Activated CD4-positive, alpha-beta T cell treated with anti-CD3 and anti-CD28 coated beads for 1 hour (primary cell): ENCODE results near the gene SNX12.
"Not testable (repeated sequence)": the region's sequence is repeated elsewhere in the genome, so short reads cannot be mapped to it uniquely, and the experiment has no call there.

Source experiments
- DNase-seq: peaks from one replicate; pipeline ENCODE4 v3.0.0-alpha.2; 2020

Gene SNX12

DNA sequence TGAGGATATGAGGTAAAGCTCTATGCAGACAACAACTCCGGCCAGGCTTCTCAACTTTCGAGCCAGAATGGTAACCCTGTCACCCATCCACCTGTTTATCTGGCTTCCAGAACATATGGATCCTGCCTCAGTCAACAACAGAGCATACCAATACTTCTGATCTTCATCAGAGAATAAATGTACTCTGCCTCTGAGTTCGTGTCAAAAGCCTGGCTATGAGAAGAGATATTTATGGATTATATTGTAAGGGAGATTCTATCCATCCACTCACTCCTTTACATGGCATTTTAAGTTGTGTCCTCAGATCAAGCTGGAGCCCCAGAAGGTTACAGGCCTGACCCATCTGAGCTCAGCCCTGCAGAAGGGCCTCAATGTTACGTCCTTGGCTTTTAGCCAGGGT lies 17.8 kb upstream of the SNX12 start:
- DNase-seq = no peak

DNA sequence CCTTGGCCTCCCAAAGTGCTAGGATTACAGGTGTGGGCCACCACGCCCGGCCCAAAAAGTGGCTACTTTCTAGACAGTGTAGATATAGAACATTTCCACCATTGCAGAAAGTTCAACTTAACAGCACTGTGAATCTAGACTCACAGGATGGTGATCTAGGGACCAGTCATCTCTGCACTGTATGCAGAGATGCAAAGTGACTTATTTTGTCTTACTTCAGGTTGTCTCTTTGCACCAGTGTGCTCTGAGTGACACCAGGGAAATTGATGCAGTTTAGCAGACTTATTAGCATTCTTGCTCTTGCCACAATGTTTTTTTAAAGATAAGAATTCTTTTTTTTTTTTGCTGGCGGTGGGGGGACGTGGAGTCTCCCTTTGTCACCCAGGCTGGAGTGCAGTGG lies 14.7 kb upstream of the SNX12 start:
- DNase-seq = no peak

DNA sequence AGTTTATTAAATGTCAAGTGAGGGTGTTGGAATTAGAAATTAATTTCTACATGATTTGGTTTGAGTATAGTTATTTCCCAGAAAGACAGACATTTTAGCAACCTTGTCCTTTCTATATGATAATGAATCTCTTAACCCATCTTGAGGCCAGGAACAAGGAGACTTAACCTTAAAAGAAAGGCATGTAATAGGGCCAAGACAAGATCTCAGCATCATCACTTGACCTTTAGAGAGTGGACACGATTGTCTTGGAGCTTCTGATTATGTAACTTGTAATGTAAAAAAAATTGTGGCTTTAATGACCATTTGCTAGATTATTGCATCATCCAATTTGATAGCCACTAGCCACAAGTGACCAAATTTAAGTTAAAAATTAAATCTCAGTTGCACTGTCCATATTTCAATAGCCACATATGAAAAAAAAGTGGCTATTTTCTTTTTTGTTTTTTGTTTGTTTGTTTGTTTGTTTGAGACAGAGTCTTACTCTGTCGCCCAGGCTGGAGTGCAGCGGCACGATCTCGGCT lies 14.1 kb upstream of the SNX12 start:
- DNase-seq = no peak

DNA sequence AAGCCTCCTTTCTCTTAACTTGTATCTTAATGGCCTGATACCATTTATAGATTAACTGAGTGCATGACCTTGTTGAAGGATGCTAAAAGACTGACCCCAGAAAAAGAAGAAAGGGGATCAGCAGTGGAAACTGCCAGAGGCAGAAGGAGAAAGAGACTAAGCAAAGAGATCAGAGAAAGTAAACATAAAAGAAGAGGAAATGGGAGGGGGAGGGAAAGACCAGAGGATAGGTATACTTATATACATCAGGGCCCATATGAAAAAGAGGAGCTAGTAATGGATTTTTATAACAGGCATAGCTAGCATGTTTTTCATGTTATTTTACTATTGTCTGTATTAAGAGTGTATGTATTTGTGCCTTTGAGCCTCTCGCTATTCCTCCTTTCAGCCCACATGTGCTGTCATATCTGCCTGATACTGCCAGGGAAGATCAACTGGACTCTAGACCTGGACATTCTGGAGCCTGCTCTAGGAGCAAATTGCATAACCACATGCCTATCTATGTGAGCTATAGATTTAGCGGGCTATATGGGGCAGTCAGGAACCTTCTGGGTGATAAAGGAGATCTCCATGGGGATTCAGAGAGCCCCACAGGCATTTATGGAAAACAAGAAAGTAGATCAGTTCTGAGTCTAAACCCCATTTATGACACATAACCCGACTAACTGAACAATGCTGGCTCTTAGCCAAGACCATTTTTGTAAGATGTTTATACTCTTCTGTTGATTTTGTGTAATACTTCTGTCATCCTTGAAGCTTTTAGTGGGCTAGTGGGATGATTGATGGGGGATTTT lies 13.4 kb upstream of the SNX12 start:
- DNase-seq = no peak

DNA sequence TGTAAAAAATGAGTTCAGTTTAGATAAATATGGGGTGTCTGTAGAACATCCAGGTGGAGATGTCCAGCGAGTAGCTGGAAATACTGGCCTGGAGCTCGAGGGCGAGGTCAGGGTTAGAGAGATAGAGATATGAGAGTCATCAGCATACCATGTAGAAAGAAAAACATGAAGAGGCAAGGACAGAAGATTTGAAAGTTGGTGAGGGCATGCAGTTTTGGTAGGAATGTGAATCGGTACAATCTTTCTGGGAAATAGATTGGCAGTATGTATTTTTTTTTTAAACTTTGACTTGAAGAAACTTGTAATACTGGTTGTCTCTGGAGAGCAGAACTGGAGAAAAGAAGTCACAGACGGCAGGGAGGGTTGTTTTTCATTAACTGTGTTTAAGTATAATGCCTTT lies 2.4 kb upstream of the SNX12 start:
- no peak for DNase-seq

DNA sequence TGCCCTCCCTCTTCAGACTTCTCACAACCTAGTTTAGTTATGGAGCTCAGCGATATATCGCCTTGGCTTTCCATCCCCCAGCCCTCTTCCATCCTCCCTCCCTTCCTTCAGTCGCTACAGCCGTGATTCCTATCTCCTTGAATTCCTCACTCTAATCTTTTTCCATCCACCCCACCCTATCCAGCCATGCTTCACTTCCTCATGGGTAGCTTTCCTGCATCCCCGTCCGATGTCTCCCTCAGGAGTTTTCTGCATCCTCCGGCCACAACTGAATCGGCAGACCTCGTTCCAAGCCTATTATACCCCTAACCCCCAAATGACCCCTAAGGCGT lies 456 bp downstream of the SNX12 start:
- no peak for DNase-seq

DNA sequence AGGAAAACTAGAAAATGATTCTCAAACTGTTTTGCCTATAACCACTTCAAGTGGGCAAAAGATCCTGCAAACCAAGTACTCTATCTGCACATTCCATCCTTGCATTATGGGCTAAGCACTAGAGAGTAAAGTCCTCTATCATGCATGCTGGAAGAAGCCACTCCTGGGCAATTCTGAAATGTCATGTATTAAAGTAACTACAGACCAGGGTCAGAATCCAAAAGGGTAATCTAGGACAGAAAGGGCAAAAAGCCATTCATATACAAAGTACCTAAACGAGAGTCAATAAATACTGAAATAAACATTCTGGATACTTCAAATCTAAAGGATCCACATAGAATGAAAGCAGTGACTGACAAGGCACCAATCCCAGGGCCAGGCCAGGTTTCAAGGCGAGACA lies 1.0 kb downstream of the SNX12 start:
- no peak for DNase-seq

DNA sequence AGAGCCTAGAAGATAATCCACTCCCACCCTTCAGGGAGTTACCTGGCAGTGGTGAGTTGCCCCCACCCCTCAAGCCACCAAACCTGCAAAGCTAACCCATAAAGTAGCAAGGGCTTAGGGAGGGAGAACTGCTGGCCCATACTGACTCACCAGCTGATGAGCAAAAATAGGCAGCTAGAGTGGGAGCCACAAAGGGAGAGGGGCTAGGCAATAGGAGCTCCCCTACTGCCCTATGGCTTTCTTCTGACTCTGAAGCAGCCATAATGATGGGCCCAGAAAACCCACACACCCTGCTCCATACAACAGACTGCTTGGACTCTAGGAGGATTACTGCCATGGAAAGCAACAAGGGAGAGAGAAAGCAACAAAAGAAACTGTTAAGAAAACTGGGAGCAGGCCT lies 8.0 kb downstream of the SNX12 start:
- DNase-seq = no peak

DNA sequence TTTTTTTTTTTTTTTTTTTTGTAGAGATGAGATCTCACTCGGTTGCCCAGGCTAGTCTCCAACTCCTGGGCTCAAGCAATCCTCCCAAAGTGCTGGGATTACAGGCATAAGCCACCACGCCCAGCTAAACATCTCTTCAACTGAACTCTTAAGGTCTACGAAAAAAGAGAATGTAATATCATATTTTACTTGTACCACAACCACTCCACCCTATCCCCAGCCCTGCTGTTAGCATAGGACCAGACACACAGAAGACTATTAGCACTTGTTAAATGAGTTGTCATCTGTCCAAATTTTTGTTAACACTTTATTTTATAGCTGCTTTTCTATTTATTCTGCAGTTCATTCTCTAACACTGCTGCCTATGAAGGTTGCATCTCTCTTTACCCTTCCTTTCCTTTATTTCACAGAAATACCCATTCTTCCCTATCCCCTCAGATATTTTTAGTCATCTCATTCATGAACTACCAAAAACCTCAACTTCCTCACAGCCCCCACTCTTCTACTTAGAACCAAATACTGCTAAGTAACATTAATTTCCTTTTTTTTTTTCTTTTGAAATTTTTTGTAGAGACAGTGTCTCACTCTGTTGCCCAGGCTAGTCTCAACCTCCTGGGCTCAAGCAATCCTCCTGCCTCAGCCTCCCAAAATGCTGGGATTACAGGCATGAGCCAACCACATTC lies 10.1 kb downstream of the SNX12 start:
- DNase-seq = no peak

DNA sequence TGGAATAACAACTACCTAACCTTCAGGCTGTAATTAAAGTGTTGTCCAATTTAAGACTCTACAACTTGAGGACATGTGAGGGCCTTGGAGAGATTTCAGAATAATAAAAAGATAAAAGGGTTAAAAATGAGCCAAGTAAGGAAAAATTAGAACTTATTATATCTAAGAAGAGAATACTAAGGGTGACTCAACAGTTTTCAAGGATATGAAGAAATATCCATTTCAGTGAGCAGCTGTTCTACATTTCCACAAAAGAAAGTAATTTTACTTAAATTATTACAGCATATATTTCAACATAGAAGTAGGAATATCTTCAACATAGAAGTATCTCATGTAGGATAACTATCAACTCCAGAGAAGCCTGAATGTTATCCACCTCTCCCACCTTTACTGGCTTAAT lies 11.3 kb downstream of the SNX12 start:
- DNase-seq = no peak

DNA sequence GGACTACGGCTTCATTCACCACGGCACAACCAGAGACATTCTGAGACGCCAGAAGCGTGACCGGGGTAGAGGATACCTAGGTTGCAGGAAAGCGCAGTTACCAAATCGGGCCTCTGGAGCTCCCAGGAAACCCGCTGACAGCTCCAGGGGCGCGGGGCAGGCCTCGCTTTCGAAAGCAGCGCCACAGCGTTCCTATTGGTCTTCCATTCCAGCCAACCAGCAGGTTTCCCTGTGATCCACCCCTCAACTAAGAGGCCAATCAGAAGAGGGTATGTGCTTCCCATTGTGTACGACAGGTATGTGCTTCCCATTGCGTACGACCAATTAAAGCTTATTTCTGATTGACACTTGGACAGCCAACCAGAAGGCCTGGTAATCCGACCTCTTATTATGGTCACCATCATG lies 14.9 kb downstream of the SNX12 start:
- no peak for DNase-seq

DNA sequence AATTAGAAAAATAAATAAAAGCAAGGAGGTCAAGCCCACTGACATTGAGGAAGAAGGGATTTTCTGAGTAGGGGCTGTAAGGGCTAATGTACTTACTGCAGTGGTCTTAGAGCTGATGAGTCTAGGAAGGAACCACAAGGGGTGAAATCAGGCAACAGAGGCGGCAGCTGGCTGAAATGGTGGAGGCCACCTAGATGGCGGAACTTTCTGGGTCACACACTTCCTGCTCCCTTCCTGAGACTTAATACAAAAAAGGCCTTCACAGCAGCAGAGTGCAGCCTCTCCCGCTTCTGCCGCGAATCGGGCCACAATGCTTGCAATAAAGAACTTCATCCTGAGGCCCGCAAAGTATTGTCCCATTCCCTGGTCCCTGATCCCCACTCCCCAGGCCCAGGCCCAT lies 15.4 kb downstream of the SNX12 start:
- DNase-seq = no peak

DNA sequence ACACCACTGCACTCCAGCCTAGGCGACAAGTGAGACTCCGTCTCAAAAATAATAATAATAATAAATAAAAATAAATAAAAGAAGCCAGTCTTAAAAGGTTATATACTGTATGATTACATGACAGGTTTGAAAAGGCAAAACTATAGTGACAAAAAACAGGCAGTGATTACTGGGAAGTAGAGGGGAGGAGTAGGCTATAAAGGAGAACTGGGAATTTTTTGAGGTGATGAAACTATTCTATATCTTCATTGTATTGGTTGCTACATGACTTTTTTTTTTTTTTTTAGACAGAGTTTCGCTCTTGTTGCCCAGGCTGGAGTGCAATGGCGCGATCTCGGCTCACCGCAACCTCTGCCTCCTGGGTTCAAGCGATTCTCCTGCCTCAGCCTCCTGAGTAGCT lies 20.2 kb downstream of the SNX12 start:
- not testable (repeated sequence) for DNase-seq

DNA sequence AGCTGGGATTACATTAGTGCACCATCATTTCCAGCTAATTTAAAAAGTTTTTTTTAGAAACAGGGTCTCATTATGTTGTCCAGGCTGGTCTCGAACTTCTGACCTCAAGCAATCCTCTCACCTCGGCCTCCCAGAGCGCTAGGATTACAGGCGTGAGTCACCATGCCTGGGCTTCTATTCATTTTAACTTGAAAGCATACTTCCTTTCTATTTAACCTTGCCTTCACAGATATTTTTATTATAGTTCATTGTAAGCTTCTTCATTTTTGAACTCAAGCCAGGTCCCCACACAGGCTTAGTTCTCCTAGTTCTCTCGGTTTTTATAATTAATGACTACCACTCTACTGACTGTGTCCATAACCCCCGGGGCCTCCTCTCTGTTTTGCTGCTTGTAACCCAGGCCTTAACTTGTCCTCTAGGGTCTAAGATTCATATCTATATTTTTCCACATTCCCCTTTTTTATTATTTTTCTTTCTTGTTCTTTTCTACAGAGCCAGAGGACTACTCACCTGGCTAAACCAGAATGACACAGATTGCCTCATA lies 50.7 kb downstream of the SNX12 start:
- DNase-seq = no peak
